HuH-7.5 (cell line): Measurements from ENCODE around the gene NACA2.
"Not testable (repeated sequence)": the region's sequence is repeated elsewhere in the genome, so short reads cannot be mapped to it uniquely, and the experiment has no call there.

Experiments used
- DNase-seq: peaks from one replicate; pipeline ENCODE4 v3.0.0; 2011; ENCODE audit warnings: low spot score

NACA2 gene

DNA sequence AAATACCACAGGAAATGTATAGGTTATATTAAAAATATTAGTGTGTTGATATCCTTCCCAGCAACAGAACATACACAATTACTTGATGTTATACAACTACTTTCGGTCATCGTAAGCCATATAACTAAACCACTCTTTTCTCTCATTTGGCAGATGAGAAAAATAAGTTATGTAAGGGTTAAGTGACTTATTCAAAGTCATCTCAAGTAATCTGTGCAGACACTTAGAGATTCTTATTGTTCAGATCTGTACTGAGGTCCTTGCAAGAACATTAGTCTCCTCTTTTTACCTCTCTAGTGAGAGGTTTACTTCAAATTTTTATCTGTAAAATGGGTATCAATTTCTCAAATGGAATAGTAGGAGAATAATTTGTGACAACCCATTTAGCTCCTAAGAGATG lies 15.0 kb downstream of the NACA2 start:
- no peak for DNase-seq

DNA sequence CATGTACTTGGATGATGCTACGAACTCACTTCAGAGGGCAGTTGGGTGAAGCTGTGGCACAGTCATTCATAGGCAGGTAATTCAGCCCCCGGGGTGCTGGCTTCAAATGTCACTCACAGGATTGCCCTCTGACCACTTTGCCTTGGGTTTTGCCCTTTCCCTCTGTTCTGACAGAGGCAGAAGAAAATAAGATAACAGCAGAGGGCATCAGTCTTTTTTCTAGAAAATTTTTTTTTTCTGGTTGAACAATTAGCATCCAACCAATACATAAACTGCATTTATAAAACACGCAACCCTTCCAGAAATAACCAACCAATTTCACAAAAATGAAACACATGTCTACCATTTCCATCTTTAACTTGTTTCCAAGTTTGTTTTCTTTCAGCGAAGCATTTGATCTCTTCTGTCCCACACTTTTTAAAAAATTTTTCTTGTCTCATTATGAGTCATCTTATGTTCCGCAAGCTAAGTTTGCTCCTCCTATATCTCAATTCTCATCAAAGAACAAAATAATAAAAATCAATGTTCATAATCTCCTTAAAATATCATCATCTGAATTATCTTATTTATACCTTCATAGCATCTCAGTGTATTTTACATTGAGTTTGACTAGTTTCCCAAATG lies 15.6 kb downstream of the NACA2 start:
- DNase-seq = no peak

DNA sequence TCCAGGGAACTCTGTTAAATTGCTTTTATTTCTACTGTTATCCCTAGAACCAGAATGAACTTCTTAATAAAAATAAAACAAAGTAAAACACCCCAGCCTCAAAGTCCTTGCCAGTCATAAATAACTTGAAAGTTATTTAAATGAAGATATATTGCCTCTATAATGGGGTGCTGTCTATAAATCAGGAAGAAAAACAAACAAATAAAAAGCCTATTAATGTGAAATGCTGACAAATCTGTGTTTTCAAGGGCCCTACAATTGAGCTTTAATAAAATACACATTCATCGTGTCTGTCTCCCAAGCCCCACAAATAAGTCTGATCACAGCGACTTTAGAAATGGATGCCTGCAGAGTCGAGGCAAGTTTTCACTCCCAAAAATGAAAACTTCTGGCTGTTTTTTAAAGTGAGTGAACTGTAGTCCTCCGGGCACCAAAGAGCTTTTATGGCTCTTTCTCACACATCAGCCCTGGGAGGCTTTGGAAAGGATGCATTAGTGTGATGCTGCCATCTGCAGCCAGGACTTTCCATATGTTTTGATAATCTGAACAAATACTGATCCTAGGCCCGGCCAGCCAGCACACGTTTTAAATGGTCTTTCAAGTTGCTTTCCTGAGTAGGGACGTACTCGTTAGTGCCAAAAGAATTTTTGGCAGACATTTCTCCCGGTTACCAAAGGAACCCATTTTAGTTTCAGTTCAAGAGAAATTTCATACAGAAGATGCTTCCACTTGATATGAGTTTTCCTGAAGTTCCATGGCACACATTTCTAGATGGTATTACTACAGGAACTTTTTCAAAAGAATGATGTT lies 16.3 kb downstream of the NACA2 start:
- DNase-seq = peak; percentile 97

DNA sequence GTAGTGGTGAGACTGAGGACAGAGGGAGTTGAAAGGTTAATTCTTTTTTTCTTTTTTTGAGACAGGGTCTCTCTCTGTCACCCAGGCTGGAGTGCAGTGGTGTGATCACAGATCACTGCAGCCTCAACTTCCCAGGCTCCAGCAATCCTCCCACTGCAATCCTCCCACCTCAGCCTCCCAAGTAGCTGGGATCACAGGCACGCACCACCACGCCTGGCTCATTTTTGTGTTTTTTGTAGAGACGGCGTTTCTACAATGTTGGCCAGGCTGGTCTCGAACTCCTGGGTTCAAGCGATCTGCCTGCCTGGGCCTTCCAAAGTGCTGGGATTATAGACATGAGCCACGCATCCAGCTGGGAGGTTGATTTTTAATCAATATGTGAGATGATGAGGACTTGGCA lies 18.5 kb downstream of the NACA2 start:
- DNase-seq = not testable (repeated sequence)

DNA sequence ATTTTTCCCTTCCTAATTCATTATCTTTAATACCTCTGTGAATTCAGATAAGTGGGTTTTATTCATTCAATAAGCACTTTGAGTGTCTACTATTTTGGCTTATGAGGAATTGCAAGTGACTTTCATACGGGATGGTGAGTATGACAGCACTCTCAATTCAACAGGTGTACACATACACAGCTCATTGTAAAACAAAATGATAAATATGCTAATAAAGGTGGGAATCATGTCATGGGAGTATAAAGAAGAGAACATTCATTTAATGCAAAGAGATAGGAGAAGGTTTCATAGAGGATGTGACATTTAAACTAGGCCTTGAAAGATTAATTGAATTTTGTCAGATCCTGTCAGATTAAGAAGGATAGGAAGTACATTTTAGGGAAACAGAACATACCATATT lies 19.4 kb downstream of the NACA2 start:
- DNase-seq = no peak

DNA sequence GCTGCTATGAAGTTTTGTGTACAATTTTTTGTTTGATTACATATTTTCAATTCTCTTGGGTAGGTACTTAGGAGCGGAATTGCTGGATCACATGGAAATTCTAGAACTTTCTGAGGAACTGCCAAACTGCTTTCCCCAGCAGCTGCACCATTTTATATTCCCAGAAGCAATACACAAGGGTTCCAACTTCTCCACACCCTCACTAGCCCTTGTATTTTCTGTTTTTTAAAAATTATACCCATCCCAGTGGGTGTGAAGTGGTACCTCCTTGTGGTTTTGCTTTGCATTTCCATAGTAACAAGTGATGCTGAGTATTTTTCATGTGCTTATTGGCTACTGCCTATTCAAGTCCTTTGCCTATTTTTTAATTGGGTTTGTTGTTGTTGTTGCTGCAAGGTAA lies 20.9 kb downstream of the NACA2 start:
- no peak for DNase-seq

DNA sequence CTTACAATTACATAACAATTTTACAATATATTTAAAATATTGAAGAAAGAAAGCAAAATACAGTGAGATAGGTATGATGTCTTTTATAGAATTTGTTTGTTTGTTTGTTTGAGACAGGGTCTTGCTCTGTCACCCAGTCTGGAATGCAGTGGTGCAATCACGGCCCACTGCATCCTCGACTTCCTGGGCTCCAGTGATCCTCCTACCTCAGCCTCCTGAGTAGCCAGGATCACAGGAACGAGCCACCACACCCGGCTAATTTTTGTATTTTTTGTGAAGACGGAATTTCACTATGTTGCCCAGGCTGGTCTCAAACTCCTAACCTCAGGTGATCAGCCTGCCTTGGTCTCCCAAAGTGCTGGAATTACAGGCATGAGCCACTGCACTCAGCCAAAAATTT lies 21.5 kb downstream of the NACA2 start:
- not testable (repeated sequence) for DNase-seq

DNA sequence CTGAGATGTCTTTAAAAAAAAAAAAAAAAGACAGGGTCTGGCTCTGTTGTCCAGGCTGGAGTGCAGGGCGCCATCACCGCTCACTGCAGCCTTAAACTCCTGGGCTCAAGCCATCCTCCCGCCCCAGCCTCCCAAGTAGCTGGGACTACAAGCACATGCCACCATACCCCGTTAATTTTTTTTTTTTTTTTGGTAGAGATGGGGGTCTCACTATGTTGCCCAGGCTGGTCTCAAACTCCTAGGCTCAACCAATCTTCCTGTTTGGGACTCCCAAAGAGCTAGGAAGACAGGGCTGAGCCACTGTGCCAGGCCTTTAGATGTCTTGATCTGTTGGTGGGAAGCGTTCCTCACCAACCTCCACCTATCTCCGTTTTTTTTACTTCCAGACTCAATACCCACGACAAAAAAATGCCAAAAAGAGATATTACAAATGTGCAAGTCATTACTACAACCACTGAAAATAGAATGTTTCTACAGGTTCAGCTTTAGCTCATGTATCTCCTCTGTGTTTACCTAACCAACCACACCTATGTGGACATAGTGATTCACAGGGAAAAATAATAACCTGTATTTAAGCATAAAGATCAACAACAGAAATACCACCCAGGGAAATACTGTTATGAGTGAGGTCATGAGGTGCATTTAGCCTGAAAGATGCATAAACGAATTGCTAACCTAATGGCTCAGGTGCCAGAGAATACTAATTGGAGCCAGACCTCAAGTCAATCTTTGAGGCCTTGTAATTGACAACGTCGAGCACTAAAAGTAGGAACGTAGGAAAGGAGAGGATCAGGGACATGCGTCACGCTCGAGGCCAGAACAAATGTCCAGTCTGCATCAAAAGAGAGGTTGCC lies 22.6 kb downstream of the NACA2 start:
- DNase-seq = peak; percentile 99

DNA sequence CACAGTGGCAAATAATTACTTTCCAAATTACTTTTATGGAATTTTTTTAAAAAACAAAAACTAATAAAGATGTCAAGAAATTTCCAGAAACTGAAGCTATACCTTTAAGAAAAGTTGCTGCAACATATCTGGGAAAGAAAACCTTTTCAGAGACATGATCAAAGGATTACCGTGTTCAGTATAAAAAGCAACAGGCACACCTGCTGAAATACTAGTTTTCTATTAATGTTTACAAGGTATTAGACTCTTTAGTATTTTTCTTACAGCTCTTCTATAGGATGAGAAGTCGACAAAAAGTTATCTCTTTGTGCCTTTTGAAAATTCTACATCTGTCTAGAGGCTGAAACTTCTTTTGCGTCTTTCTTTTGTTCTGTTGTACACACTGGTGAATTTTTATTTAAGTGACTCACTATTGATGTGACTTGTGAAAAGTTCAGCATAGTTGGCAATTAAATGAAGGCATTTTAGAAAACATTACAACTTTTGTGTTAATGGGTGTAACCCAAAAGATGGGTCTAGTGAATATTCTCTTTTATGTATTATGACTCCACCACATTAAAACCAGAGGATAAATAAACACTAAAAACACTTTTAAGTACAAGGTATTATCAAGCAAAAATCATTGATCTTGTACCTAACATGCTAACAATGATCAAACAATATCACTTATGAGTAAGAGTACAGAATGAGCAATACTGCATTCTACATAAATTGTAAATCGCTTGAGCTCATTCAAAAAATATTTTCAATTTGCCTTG lies 23.8 kb downstream of the NACA2 start:
- DNase-seq = no peak

DNA sequence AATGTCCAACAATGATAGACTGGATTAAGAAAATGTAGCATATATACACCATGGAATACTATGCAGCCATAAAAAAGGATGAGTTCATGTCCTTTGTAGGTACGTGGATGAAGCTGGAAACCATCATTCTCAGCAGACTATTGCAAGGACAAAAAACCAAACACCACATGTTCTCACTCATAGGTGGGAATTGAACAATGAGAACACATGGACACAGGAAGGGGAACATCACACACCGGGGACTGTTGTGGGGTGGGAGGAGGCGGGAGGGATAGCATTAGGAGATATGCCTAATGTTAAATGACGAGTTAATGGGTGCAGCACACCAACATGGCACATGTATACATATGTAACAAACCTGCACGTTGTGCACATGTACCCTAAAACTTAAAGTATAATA lies 24.6 kb downstream of the NACA2 start:
- DNase-seq = not testable (repeated sequence)

DNA sequence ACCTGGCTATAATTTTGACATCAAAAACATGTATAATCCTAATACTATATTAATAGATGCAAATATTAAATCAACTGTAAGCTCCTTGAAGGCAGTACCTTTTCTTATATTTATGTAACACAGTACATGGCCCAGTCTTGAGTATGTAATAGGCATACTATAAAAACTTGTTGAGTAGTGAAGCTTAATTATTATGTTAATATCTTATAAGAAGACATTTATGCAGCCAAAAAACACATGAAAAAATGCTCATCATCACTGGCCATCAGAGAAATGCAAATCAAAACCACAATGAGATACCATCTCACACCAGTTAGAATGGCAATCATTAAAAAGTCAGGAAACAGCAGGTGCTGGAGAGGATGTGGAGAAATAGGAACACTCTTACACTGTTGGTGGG lies 25.2 kb downstream of the NACA2 start:
- DNase-seq = not testable (repeated sequence)

DNA sequence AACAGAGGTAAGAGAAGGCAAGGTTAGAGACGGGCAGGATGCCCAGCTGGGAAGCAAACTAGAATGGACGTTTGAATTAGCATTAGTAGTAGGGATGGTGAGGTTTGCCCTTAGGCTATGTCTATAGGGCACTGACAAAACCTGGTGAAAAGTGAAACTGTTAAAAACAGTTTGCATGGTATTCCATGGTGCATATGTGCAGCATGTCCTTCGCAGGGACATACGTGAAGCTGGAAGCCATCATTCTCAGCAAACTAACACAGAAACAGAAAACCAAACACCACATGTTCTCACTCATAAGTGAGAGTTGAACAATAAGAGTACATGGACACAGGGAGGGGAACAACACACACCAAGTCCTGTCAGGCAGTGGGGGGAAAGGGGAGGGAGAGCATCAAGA lies 25.8 kb downstream of the NACA2 start:
- DNase-seq = no peak

DNA sequence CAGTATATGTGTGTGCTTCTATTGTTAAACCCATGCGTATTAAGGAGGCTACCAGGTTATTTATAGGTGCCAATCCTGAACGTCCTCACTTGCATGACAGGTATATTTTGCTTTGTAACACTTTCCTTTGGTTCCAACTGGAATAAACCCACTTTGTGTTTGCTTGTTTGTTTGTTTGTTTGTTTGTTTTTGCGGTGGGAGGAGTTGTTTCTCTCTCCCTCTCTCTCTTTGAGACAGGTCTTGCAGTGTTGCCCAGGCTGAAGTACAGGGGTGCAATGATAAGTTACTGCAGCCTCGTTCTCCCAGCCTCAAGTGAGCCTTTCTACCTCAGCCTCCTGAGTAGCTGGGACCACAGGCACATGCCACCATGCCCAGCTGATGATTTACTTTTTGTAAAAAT lies 28.7 kb downstream of the NACA2 start:
- no peak for DNase-seq

DNA sequence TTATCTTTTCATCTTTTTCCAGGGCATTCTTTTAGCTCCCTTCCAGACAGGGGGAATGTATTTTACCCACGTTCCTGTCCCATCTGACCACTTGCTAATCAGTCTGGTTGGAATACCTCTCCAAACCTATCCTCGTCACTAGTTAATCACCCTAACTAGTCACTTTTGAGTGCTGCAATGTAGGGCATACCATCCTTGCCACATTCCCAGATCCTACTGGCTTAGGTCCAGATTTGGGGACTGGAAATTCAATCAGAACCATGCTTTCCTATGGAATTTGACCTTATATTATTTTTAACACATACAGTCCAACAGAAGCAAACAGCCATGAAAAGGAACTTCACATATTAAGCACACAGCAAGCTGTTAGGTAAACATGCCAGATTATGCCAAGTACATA lies 29.7 kb downstream of the NACA2 start:
- DNase-seq = no peak

DNA sequence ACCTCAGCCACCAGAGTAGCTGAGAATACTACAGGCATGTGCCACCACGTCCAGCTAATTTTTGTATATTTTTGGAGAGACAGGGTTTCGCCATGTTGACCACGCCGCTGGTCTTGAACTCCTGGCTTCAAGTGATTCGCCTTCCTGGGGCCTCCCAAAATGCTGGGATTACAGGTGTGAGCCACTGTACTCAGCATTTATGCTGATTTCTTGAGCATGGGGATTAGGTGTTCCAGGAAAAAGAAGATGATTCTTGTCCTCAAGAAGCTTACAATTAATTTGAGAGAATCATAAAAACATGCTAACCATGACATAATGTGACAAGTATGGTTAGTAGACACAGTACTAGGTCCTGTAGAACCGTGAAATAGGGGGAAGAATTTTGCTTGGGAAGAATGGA lies 30.9 kb downstream of the NACA2 start:
- no peak for DNase-seq

DNA sequence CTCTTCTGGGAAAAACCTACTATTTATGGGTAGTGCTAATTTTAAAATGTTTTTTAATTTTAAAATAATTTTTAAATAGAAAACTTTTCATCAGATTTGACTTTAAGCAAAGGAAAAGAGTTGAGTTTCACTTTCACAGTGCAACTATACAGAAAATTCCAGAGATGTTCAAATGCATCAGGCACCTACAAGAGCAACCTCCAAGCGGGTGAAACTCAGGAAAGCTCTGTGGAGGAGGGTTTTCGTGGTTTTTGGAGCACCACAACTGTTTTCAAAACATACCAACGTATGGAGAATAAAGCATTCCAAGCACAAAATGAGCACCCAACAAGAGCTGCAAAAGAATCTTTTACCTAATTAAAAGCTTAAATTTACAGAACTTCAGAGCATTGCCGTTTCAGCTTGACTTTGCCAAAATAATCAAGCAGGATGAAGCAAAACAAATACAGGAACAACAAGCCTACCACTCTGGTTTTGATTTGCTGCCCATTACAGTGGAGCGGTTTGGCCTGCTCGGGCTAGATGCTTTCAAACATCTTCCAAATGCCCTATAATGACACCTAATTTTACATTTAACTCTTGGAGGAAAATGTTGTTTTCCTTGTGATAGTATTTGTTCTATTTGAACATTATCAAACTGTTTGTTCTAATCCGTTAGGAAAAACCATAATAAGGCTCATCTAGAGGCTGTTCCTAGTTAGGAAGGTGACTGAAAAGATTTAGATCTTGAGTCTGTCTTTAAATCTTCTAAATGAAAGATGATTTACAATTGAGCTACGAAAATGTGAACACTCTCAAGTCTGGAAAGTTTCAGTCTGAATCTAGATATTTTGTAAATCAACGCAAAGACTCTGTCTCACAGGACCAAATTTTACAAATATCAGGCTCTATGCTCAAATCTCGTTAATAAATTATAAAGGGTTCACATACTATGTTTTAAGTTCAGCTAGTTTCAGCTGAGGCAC lies 34.5 kb downstream of the NACA2 start:
- no peak for DNase-seq

DNA sequence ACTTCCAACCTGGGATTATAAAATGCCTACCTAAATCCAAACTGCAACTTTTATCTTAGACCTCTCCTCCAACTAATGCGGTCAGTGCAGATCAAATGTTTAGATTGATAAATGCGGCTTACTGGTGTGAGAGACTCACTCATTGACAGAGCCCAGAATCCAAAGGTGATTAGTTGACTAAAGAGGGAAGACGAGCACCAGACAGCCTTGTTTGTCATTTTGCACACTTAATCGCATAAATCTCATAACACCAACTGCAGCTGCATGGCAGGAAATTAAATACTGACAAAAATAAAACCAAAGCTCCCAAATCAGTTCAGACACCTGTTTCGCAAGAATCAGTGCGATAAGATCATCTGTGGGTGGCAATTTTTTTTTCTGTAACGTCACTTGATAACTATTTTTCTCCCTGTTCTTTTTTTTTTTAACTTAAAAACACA lies 35.9 kb downstream of the NACA2 start:
- DNase-seq = no peak

DNA sequence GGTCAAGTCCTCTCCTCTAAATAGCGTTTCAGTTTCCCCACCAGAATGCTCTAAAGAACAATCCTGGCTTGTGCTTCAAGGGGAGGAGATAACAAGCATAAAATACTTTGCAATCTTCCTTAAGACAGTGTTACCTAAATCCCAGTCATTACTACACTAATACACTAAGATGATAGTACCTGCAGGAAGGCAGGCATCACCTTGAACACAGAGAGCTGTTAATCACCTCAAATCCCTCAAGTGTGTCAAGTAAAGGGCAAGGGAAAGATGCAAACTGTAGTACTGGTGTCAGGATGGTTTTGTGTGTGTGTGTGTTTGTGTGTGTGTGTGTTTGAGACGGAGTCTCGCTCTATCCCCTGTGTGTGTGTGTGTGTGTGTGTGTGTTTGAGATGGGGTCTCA lies 36.8 kb downstream of the NACA2 start:
- DNase-seq = no peak

DNA sequence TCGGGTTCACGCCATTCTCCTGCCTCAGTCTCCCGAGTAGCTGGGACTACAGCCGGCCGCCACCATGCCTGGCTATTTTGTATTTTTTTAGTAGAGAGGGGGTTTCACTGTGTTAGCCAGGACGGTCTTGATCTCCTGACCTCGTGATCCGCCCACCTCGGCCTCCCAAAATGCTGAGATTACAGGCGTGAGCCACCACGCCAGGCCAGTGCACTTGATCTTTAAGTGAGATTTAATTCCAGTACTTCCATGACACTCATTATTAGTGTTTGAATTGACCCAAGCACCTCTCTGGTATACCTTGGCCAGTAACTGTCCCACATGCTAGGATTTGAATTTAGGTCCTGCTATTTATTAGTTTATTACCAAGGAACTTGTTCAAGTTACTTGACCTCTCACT lies 38.5 kb downstream of the NACA2 start:
- DNase-seq = not testable (repeated sequence)

DNA sequence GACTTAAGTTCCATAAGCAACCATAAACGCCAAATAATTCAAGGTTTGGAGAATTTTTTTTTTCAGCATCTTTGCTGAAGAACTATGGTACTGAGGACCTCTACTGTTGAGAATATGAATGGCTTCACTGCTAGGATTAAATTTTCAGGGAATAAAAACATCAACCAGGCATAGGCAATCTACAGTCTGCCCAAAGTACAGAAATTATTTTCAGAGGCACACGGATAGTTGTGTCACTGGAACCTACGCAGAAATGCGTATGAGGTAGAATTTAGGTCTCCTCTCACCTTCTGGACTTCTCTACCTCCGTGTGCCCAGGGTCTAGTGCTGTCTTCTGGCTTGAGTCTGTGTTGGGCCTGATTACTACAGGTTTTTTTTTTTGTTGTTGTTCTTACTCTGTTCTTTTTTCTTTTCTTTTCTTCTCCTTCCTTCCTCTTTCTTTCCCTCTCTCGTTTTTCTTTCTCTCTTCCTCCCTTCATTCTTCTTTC lies 39.7 kb downstream of the NACA2 start:
- peak; percentile 96 for DNase-seq

DNA sequence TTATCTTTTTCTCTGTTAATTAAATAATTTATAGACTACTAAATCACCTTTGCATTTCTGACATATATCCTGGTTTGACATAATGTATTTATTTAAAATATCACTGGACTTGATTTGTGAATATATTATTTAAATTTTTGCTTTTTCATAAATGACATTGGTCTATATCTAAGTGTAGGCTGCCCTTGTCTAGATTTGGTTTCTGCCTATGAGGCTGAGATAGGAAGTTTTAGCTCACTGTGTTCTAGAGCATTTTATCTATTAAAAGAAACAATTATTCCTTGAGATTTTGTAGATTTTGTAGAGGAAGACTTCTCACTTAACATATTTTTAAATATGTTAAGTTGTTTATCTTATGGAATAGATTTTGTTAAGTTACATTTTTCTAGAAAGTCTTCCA lies 43.9 kb downstream of the NACA2 start:
- DNase-seq = no peak
